Astrocyte (in vitro differentiated cells and primary cell): ENCODE data around the gene TRPM4. TPM values are rescaled to one million over a fixed set of nuclear protein-coding genes. Genes with fewer than 3 reads are reported as not detected.
A peak's percentile ranks its signal among the peaks of the same experiment; 100 is the strongest.

Source experiments
- DNase-seq: peaks from one replicate; pipeline ENCODE4 v3.0.0-alpha.2; 2010; ENCODE audit warnings: low read depth
- FAIRE-seq: peaks from 2 replicates; lab custom pipeline; 2011; peaks lifted over from hg19 to GRCh38; lab: Jason Lieb, UNC
- H2AFZ ChIP-seq: 2 replicates; pipeline ENCODE4 v1.6.0; 2012; ENCODE audit warnings: low read depth, low read length, inconsistent platforms
- H3K27ac ChIP-seq: 2 replicates; pipeline ENCODE4 v1.5.1; 2011; ENCODE audit warnings: low read depth, low read length, inconsistent platforms
- H3K27me3 ChIP-seq: 2 replicates; pipeline ENCODE4 v1.6.0; 2011; ENCODE audit warnings: low read length, inconsistent platforms; ENCODE audit not compliant: insufficient read depth
- H3K36me3 ChIP-seq: 2 replicates; pipeline ENCODE4 v1.5.1; 2011; ENCODE audit warnings: low read length, inconsistent platforms; ENCODE audit not compliant: insufficient read depth
- H3K4me1 ChIP-seq: 2 replicates; pipeline ENCODE4 v1.5.1; 2011; ENCODE audit warnings: low read length, inconsistent platforms; ENCODE audit not compliant: insufficient read depth
- H3K4me2 ChIP-seq: 2 replicates; pipeline ENCODE4 v1.6.0; 2012; ENCODE audit warnings: low read length, inconsistent platforms
- H3K4me3 ChIP-seq: 2 replicates; pipeline ENCODE4 v1.5.1; 2011; ENCODE audit warnings: low read depth, mild to moderate bottlenecking, low read length, inconsistent platforms; ENCODE audit not compliant: insufficient read depth
- H3K79me2 ChIP-seq: 2 replicates; pipeline ENCODE4 v1.6.0; 2012; ENCODE audit warnings: mild to moderate bottlenecking, low read length, inconsistent platforms; ENCODE audit not compliant: insufficient read depth
- H3K9ac ChIP-seq: 2 replicates; pipeline ENCODE4 v1.6.0; 2012; ENCODE audit warnings: mild to moderate bottlenecking, low read length, inconsistent platforms
- H3K9me3 ChIP-seq: 2 replicates; pipeline ENCODE4 v1.5.1; 2012; ENCODE audit warnings: low read depth, mild to moderate bottlenecking, low read length, inconsistent platforms; ENCODE audit not compliant: insufficient read depth
- H4K20me1 ChIP-seq: 2 replicates; pipeline ENCODE4 v1.6.0; 2012; ENCODE audit warnings: low read length, inconsistent platforms; ENCODE audit not compliant: insufficient read depth
- H3K27ac Mint-ChIP-seq: one replicate; pipeline ENCODE4 v1.8.0; 2021; ENCODE audit warnings: mild to moderate bottlenecking, mixed read lengths; ENCODE audit not compliant: unreplicated experiment
- H3K27me3 Mint-ChIP-seq: one replicate; pipeline ENCODE4 v1.8.0; 2021; ENCODE audit warnings: low read depth, mixed read lengths; ENCODE audit not compliant: unreplicated experiment
- H3K36me3 Mint-ChIP-seq: one replicate; pipeline ENCODE4 v1.8.0; 2021; ENCODE audit warnings: low read depth, mixed read lengths; ENCODE audit not compliant: unreplicated experiment
- H3K4me1 Mint-ChIP-seq: one replicate; pipeline ENCODE4 v1.8.0; 2021; ENCODE audit warnings: low read depth, mixed read lengths; ENCODE audit not compliant: unreplicated experiment
- H3K4me3 Mint-ChIP-seq: one replicate; pipeline ENCODE4 v1.8.0; 2021; ENCODE audit warnings: mild to moderate bottlenecking, moderate library complexity, mixed read lengths; ENCODE audit not compliant: unreplicated experiment
- H3K9me3 Mint-ChIP-seq: one replicate; pipeline ENCODE4 v1.8.0; 2021; ENCODE audit warnings: mild to moderate bottlenecking, mixed read lengths; ENCODE audit not compliant: unreplicated experiment
- CTCF ChIP-seq: IDR thresholded peaks from 2 replicates; pipeline ENCODE4 v1.5.1; 2011; ENCODE audit warnings: low read depth, mild to moderate bottlenecking, inconsistent platforms, low read length, moderate library complexity; ENCODE audit not compliant: insufficient read depth
- EZH2 ChIP-seq: IDR thresholded peaks from 2 replicates; pipeline ENCODE4 v1.6.1; 2012; ENCODE audit warnings: mild to moderate bottlenecking, low read length, inconsistent platforms; ENCODE audit not compliant: insufficient read depth
- total RNA-seq: library from RNA; stranded (reverse); gene quantifications from 2 replicates; pipeline ENCODE4 v1.2.1, GENCODE V29; 2021

TRPM4 gene
- total RNA-seq, 1 donor from 2014 or later = 26.3 TPM

GRCh38 chr19:49216071-49216470 lies 58.5 kb downstream of the TRPM4 start:
- Mint-ChIP-seq H3K4me1 (no peaks in the 10 kb centered on the region), H3K36me3 (peaks cover 19% of the 10 kb centered on the region), H3K27me3 (peaks cover 6% of the 10 kb centered on the region), H3K27ac (no peak overlapping the region), H3K9me3 (peaks cover 1% of the 10 kb centered on the region), H3K4me3 (no peak overlapping the region)
- TF ChIP-seq EZH2 = no peak
- TF ChIP-seq CTCF = no peak
- Histone ChIP-seq H3K27ac (no peak overlapping the region), H3K79me2 (no peaks in the 10 kb centered on the region), H3K27me3 (no peaks in the 10 kb centered on the region), H2AFZ (no peak overlapping the region), H3K4me2 (no peak overlapping the region), H4K20me1 (no peaks in the 10 kb centered on the region), H3K4me3 (no peak overlapping the region), H3K9me3 (no peaks in the 10 kb centered on the region), H3K36me3 (no peaks in the 10 kb centered on the region), H3K9ac (no peak overlapping the region), H3K4me1 (no peaks in the 10 kb centered on the region)
- FAIRE-seq (no peak), DNase-seq (peak; percentile 68)

- Histone ChIP-seq H4K20me1 (no peaks in the 10 kb centered on the region), H3K4me2 (no peak overlapping the region), H2AFZ (no peak overlapping the region), H3K4me3 (no peak overlapping the region), H3K27ac (no peak overlapping the region), H3K79me2 (no peaks in the 10 kb centered on the region), H3K9ac (no peak overlapping the region), H3K27me3 (no peaks in the 10 kb centered on the region), H3K9me3 (no peaks in the 10 kb centered on the region), H3K4me1 (no peaks in the 10 kb centered on the region), H3K36me3 (no peaks in the 10 kb centered on the region)
- no peak for TF ChIP-seq CTCF
- no peak for TF ChIP-seq EZH2
- H3K27me3 Mint-ChIP-seq = peaks cover 5% of the 10 kb centered on the region
- DNase-seq (no peak), FAIRE-seq (no peak)
- peaks cover 11% of the 10 kb centered on the region for H3K36me3 Mint-ChIP-seq
- H3K9me3 Mint-ChIP-seq = peaks cover 1% of the 10 kb centered on the region
- no peak overlapping the region for H3K27ac Mint-ChIP-seq
- H3K4me3 Mint-ChIP-seq = no peak overlapping the region
- H3K4me1 Mint-ChIP-seq = no peaks in the 10 kb centered on the region
These were observed 59.8 kb downstream of the TRPM4 start for GRCh38 chr19:49217382-49217781.

- H3K27me3 Mint-ChIP-seq = peaks cover 8% of the 10 kb centered on the region
- no peaks in the 10 kb centered on the region for H3K9me3 ChIP-seq
- no peaks in the 10 kb centered on the region for H4K20me1 ChIP-seq
- no peaks in the 10 kb centered on the region for H3K79me2 ChIP-seq
- no peak overlapping the region for H3K27ac ChIP-seq
- H2AFZ ChIP-seq = no peak overlapping the region
- no peak overlapping the region for H3K27ac Mint-ChIP-seq
- FAIRE-seq (no peak), DNase-seq (no peak)
- H3K36me3 ChIP-seq = no peaks in the 10 kb centered on the region
- no peak overlapping the region for H3K9ac ChIP-seq
- TF ChIP-seq CTCF (no peak), EZH2 (no peak)
- no peak overlapping the region for H3K4me3 ChIP-seq
- H3K4me2 ChIP-seq = no peak overlapping the region
- no peaks in the 10 kb centered on the region for H3K4me1 ChIP-seq
- peaks cover 3% of the 10 kb centered on the region for H3K36me3 Mint-ChIP-seq
- H3K27me3 ChIP-seq = no peaks in the 10 kb centered on the region
- no peaks in the 10 kb centered on the region for H3K4me1 Mint-ChIP-seq
- H3K9me3 Mint-ChIP-seq = peaks cover 1% of the 10 kb centered on the region
- no peak overlapping the region for H3K4me3 Mint-ChIP-seq
These were observed 64.4 kb downstream of the TRPM4 start for GRCh38 chr19:49222011-49222410.
